Astrocyte (in vitro differentiated cells and primary cell): ENCODE data around the gene TBC1D14. TPM values are rescaled to one million over a fixed set of nuclear protein-coding genes. Genes with fewer than 3 reads are reported as not detected.

Experiments used
- DNase-seq: peaks from one replicate; pipeline ENCODE4 v3.0.0-alpha.2; 2010; ENCODE audit warnings: low read depth
- FAIRE-seq: peaks from 2 replicates; lab custom pipeline; 2011; peaks lifted over from hg19 to GRCh38; lab: Jason Lieb, UNC
- H2AFZ ChIP-seq: 2 replicates; pipeline ENCODE4 v1.6.0; 2012; ENCODE audit warnings: low read depth, low read length, inconsistent platforms
- H3K27ac ChIP-seq: 2 replicates; pipeline ENCODE4 v1.5.1; 2011; ENCODE audit warnings: low read depth, low read length, inconsistent platforms
- H3K27me3 ChIP-seq: 2 replicates; pipeline ENCODE4 v1.6.0; 2011; ENCODE audit warnings: low read length, inconsistent platforms; ENCODE audit not compliant: insufficient read depth
- H3K36me3 ChIP-seq: 2 replicates; pipeline ENCODE4 v1.5.1; 2011; ENCODE audit warnings: low read length, inconsistent platforms; ENCODE audit not compliant: insufficient read depth
- H3K4me1 ChIP-seq: 2 replicates; pipeline ENCODE4 v1.5.1; 2011; ENCODE audit warnings: low read length, inconsistent platforms; ENCODE audit not compliant: insufficient read depth
- H3K4me2 ChIP-seq: 2 replicates; pipeline ENCODE4 v1.6.0; 2012; ENCODE audit warnings: low read length, inconsistent platforms
- H3K4me3 ChIP-seq: 2 replicates; pipeline ENCODE4 v1.5.1; 2011; ENCODE audit warnings: low read depth, mild to moderate bottlenecking, low read length, inconsistent platforms; ENCODE audit not compliant: insufficient read depth
- H3K79me2 ChIP-seq: 2 replicates; pipeline ENCODE4 v1.6.0; 2012; ENCODE audit warnings: mild to moderate bottlenecking, low read length, inconsistent platforms; ENCODE audit not compliant: insufficient read depth
- H3K9ac ChIP-seq: 2 replicates; pipeline ENCODE4 v1.6.0; 2012; ENCODE audit warnings: mild to moderate bottlenecking, low read length, inconsistent platforms
- H3K9me3 ChIP-seq: 2 replicates; pipeline ENCODE4 v1.5.1; 2012; ENCODE audit warnings: low read depth, mild to moderate bottlenecking, low read length, inconsistent platforms; ENCODE audit not compliant: insufficient read depth
- H4K20me1 ChIP-seq: 2 replicates; pipeline ENCODE4 v1.6.0; 2012; ENCODE audit warnings: low read length, inconsistent platforms; ENCODE audit not compliant: insufficient read depth
- H3K27ac Mint-ChIP-seq: one replicate; pipeline ENCODE4 v1.8.0; 2021; ENCODE audit warnings: mild to moderate bottlenecking, mixed read lengths; ENCODE audit not compliant: unreplicated experiment
- H3K27me3 Mint-ChIP-seq: one replicate; pipeline ENCODE4 v1.8.0; 2021; ENCODE audit warnings: low read depth, mixed read lengths; ENCODE audit not compliant: unreplicated experiment
- H3K36me3 Mint-ChIP-seq: one replicate; pipeline ENCODE4 v1.8.0; 2021; ENCODE audit warnings: low read depth, mixed read lengths; ENCODE audit not compliant: unreplicated experiment
- H3K4me1 Mint-ChIP-seq: one replicate; pipeline ENCODE4 v1.8.0; 2021; ENCODE audit warnings: low read depth, mixed read lengths; ENCODE audit not compliant: unreplicated experiment
- H3K4me3 Mint-ChIP-seq: one replicate; pipeline ENCODE4 v1.8.0; 2021; ENCODE audit warnings: mild to moderate bottlenecking, moderate library complexity, mixed read lengths; ENCODE audit not compliant: unreplicated experiment
- H3K9me3 Mint-ChIP-seq: one replicate; pipeline ENCODE4 v1.8.0; 2021; ENCODE audit warnings: mild to moderate bottlenecking, mixed read lengths; ENCODE audit not compliant: unreplicated experiment
- EZH2 ChIP-seq: IDR thresholded peaks from 2 replicates; pipeline ENCODE4 v1.6.1; 2012; ENCODE audit warnings: mild to moderate bottlenecking, low read length, inconsistent platforms; ENCODE audit not compliant: insufficient read depth
- total RNA-seq: library from RNA; stranded (reverse); gene quantifications from 2 replicates; pipeline ENCODE4 v1.2.1, GENCODE V29; 2021
- TF ChIP-seq, protein P1 (sequence below): IDR thresholded peaks from 2 replicates; pipeline ENCODE4 v1.5.1; 2011; ENCODE audit warnings: low read depth, mild to moderate bottlenecking, inconsistent platforms, low read length, moderate library complexity; ENCODE audit not compliant: insufficient read depth

Gene TBC1D14
- total RNA-seq, 1 donor from 2014 or later = 30.4 TPM

DNA sequence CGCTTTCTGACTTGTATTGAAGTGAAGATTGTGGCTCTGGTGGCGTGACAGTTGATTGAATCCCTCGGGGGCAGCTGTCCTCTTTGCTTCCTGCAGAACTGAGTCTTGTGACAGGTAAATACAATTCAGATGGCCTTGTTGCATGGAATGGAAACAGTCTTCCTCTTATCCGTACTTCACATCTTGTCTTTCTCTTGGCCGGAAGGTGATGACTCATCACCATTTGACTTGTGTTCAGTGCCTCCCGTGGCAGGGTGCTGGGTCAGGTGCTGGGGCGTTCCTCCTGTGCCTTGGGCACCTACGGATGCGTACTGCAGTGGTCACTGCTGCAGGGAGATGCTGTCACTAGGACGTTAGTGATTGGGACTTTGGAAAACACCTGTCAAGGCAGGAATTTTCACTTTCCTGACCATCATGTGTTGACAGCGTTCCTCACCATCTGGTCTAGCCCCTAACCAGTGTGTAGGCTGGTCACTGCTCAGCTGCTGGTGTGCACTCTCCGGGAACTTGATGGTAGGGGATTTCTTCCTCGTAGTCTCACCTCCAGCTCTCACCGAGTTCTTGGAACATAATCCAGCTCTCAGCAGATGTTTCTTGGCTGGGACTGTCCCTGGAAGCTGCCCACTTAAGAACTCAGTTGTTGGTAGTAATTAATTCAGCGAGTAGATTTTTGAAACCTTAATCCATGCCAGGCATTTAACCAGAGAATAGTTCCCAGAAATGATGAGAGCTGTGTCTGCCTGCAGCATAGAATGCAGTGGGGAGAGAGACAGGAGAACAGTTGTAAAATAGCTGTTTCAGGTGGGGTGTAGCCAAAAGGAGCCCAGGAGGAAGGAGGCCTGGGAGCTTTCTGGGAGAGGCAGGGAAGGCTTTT lies 7.2 kb downstream of the TBC1D14 start:
- Histone ChIP-seq H3K4me2 (peak overlapping the region; percentile 32), H2AFZ (no peak overlapping the region), H3K79me2 (peaks cover 24% of the 10 kb centered on the region), H4K20me1 (peaks cover 57% of the 10 kb centered on the region), H3K9me3 (no peaks in the 10 kb centered on the region), H3K9ac (no peak overlapping the region), H3K36me3 (no peaks in the 10 kb centered on the region), H3K4me1 (peaks cover 8% of the 10 kb centered on the region), H3K27ac (no peak overlapping the region), H3K27me3 (no peaks in the 10 kb centered on the region), H3K4me3 (no peak overlapping the region)
- Mint-ChIP-seq H3K27me3 (no peaks in the 10 kb centered on the region), H3K4me1 (peaks cover 12% of the 10 kb centered on the region), H3K4me3 (no peak overlapping the region), H3K36me3 (no peaks in the 10 kb centered on the region), H3K9me3 (no peaks in the 10 kb centered on the region), H3K27ac (no peak overlapping the region)
- DNase-seq (peak; percentile 36), FAIRE-seq (no peak)
- TF ChIP-seq EZH2 = no peak
- TF ChIP-seq, protein P1, sequence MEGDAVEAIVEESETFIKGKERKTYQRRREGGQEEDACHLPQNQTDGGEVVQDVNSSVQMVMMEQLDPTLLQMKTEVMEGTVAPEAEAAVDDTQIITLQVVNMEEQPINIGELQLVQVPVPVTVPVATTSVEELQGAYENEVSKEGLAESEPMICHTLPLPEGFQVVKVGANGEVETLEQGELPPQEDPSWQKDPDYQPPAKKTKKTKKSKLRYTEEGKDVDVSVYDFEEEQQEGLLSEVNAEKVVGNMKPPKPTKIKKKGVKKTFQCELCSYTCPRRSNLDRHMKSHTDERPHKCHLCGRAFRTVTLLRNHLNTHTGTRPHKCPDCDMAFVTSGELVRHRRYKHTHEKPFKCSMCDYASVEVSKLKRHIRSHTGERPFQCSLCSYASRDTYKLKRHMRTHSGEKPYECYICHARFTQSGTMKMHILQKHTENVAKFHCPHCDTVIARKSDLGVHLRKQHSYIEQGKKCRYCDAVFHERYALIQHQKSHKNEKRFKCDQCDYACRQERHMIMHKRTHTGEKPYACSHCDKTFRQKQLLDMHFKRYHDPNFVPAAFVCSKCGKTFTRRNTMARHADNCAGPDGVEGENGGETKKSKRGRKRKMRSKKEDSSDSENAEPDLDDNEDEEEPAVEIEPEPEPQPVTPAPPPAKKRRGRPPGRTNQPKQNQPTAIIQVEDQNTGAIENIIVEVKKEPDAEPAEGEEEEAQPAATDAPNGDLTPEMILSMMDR = no peak

DNA sequence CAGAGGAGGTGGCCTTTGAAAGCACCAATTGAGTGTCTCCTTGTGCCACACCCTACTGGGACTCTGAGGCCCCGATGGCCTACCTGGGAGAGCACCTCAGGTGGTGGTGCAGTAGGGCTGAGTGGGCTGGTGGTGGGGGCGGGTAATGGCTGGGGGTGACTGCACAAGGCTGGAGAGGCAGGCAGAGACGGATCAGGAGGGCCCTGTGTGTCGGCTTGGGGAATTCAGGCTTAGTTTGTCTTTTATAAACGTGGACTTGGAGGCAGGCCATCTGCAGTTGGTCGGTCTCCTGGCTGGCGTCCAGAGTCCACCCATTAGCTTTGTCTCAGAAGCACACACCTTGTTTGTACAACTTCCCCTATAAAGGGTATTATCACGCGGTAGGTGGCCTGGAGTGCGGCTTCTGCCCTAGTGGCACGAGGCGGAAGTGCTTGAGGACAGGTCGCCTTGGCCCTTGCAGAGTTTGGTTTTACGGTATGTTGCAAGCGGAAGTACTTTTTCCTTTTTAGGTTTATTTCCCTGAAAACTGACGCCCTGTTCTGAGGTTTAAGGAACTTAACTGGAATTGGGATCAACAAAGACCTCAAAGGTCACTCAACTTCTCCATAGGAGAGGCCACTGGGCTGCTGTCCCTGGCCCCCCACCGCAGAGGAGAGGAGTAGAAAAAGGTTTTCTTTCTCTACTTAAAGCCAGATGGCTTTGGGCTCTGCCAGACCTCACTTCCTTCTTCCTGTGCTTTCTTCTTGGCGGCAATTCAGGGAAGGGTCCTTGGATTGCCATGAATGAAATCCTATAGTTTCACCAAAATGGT lies 8.0 kb downstream of the TBC1D14 start:
- H4K20me1 ChIP-seq = peaks cover 59% of the 10 kb centered on the region
- no peaks in the 10 kb centered on the region for H3K27me3 Mint-ChIP-seq
- peaks cover 8% of the 10 kb centered on the region for H3K4me1 ChIP-seq
- no peak overlapping the region for H3K4me3 Mint-ChIP-seq
- H2AFZ ChIP-seq = no peak overlapping the region
- no peaks in the 10 kb centered on the region for H3K27me3 ChIP-seq
- H3K79me2 ChIP-seq = peaks cover 17% of the 10 kb centered on the region
- H3K4me2 ChIP-seq = peak overlapping the region; percentile 32
- H3K27ac Mint-ChIP-seq = peak overlapping the region; percentile 58
- no peaks in the 10 kb centered on the region for H3K36me3 ChIP-seq
- DNase-seq = no peak
- TF ChIP-seq EZH2 = no peak
- TF ChIP-seq, protein P1 = peak; percentile 41
- H3K4me3 ChIP-seq = no peak overlapping the region
- H3K4me1 Mint-ChIP-seq = peaks cover 12% of the 10 kb centered on the region
- no peaks in the 10 kb centered on the region for H3K9me3 Mint-ChIP-seq
- H3K9ac ChIP-seq = no peak overlapping the region
- H3K9me3 ChIP-seq = no peaks in the 10 kb centered on the region
- FAIRE-seq = no peak
- peaks cover 3% of the 10 kb centered on the region for H3K36me3 Mint-ChIP-seq
- H3K27ac ChIP-seq = no peak overlapping the region
